GM12891 (cell line): ENCODE data around the gene PRKCB.

Experiments used
- POLR2A ChIP-seq: IDR thresholded peaks from 2 replicates; pipeline ENCODE4 v1.6.1; 2011; ENCODE audit warnings: low read depth, low read length, control low read depth
- POLR2AphosphoS5 ChIP-seq: IDR thresholded peaks from 2 replicates; pipeline ENCODE4 v1.6.1; 2011; ENCODE audit warnings: low read depth, low read length, control low read depth
- TAF1 ChIP-seq: IDR thresholded peaks from 2 replicates; pipeline ENCODE4 v1.6.1; 2011; ENCODE audit warnings: low read depth, low read length, control low read depth

DNA sequence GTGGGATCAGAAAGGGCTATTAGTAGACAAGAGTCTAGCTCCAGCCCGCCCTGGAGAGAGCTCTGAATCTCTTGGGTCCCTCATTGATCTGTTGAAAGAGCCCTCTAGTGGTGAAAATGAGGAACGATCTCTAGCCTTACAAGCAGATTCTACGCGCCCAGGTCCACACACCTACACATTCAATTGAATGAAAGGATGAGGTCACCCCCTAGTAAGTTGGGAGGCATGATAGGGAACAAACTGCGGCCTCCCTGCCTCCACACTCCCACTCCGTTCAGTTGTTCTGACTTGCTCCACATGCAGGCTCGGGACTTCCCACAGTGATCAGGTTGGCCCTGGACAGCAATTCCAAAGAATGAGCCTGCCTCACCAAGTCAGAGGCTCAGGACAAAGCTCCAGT is 417.4 kb downstream of the PRKCB start:
- TF ChIP-seq POLR2A = no peak
- no peak for TF ChIP-seq POLR2AphosphoS5
- TF ChIP-seq TAF1 = no peak
